NCI-H1092 treated with DMSO at 0.1 percent for 48 hours (cell line): Measurements from ENCODE around the gene OR2Y1.
A peak's percentile ranks its signal among the peaks of the same experiment; 100 is the strongest.
"Not testable (repeated sequence)": the region's sequence is repeated elsewhere in the genome, so short reads cannot be mapped to it uniquely, and the experiment has no call there.

ENCODE experiments used
- DNase-seq: peaks from one replicate; lab custom pipeline; 2025; lab: John Stamatoyannopoulos, UW

Gene OR2Y1, protein sequence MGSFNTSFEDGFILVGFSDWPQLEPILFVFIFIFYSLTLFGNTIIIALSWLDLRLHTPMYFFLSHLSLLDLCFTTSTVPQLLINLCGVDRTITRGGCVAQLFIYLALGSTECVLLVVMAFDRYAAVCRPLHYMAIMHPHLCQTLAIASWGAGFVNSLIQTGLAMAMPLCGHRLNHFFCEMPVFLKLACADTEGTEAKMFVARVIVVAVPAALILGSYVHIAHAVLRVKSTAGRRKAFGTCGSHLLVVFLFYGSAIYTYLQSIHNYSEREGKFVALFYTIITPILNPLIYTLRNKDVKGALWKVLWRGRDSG

DNA sequence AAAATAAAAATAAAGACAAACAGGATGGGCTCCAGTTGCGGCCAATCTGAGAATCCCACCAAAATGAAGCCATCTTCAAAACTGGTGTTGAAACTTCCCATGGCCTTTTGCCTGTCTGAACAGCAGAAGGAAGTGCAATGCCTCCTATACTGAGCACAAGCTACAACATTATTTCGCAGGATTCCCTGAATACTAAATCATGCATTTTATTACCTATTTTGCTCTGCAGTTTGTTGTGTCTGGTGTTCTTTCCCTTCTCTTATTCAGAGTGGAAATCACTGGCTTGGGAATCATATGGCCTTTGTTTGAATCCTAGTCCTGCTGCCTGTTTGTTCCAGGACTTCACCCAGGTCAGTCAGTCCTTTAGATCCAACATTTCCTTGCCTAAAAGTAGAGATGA, at the start of gene OR2Y1:
TSS of gene OR2Y1 (minus strand) at position 101 of the 400 bp plus-strand sequence. CDS start at position 101, 0 bp downstream.
- no peak for DNase-seq

DNA sequence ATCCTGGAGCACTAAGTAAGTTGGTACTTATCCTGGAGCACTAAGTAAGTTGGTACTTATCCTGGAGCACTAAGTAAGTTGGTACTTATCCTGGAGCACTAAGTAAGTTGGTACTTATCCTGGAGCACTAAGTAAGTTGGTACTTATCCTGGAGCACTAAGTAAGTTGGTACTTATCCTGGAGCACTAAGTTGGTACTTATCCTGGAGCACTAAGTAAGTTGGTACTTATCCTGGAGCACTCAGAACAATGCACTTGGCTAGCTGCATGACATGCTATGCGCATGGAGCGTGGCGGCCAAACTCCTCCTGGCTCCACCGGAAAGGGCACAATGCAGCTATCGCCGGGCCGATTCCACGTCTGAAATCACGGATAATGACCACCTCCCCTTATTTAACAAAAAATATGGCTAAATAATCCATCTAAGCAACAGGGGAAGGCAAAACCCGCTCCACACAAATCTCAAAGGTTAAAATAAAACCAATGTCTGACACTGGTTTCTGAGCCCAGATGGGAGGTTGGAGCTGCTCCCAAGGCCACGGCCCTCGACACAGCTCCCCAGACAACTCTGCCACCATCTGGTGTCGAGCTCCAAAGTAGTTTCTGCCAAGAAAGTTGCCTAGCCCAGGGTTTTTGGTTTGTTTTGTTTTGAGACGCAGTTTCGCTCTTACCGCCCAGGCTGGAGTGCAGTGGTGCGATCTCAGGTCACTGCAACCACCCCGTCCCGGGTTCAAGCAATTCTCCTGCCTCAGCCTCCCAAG, 49.0 kb upstream of the OR2Y1 start:
- DNase-seq, result not testable (repeated sequence)

DNA sequence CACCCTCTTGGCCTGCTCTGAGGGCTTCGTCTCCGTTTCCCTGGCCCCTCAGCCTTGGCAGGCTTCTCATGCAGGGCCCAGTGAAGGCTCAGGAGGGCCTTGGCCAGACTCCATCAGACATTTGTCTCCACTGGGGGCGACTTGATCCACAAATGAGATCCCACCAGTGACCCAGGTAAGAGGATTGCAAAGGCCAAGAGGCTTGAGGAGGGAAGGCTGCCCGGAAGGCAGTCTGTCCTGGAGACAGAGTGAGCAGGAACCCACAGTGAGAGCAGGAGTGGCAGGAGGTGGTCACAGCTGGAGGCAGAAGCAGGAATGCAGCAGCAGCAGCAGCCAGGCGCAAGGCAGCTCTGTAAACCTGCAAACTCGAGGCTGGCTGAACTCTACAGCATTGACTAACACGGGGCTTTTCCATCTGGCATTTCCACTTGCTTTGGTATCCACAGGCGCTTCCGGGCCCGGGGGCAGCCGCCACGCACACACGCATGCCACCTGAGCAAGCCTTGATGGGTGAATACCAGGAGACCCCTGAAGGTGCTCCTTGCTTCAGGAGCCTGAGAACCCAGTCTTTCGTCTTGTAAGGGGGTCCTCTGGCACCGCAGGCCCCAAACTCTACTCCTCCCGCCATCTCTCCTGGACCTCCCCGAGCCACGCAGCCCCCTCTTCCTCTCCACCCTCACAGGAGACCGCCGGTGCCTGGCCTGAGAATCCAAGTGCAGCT, 48.0 kb upstream of the OR2Y1 start:
- no peak for DNase-seq

DNA sequence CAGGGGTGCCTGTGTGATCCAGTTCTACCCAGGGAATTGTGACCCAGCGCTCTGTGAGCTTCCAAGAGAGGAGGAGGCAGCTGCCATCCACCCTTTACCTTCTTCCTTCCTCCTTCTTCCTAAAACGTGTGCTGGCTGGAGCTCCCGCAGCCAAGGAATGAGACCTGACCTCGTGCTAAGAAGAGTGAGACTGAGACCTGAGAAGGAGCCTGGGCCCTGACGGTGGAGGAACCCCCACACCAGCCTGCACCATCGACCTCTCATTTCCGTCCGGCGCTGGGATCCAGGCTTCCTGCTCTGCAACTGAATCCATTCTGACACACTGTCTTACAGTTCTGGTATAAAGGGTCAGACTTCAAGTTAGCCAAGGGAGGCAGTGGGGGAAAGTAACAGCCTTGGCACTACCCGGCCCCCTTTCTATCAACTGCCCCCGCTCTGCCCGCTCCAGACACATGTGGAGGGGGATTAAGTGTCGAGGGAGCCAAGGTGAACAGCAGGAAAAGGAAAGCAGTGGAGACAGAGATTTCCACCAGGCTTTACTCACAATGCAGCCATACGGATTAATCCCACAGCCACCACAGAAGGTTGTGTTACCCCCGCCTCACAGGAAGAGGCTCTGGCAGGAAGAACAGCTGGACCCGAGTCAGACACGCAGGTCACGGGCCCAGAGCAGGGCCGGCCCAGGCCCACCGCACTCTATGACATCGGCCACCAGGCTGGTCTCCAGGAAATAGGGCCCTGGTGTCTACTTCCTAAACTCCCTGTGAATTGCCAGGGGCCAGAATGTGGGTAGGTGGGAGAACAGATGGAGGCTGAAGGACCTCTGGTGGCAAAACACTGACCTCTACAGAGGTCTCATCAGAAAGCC, 46.9 kb upstream of the OR2Y1 start:
- no peak for DNase-seq

DNA sequence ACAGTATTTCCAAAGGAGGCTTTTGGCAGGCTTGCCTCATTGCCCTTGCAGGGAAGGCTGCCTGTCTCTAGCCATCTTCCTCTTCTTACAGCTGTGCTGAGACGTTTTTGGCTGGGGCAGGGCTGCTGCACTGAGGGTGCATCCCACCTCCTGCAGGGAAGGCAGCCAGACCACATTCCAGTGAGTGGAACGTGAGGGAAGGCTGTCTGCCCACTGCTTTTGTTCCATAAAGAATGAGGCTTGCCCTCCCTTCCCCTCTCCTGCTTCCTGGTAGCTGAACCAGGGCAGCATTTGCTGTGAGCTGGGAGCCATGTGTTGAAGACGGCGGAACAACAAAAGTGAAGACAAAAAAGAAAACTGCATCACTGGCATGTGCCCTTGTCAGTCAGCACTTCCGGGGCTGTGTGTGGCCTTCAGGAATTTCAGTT, 46.0 kb upstream of the OR2Y1 start:
- DNase-seq, result no peak

DNA sequence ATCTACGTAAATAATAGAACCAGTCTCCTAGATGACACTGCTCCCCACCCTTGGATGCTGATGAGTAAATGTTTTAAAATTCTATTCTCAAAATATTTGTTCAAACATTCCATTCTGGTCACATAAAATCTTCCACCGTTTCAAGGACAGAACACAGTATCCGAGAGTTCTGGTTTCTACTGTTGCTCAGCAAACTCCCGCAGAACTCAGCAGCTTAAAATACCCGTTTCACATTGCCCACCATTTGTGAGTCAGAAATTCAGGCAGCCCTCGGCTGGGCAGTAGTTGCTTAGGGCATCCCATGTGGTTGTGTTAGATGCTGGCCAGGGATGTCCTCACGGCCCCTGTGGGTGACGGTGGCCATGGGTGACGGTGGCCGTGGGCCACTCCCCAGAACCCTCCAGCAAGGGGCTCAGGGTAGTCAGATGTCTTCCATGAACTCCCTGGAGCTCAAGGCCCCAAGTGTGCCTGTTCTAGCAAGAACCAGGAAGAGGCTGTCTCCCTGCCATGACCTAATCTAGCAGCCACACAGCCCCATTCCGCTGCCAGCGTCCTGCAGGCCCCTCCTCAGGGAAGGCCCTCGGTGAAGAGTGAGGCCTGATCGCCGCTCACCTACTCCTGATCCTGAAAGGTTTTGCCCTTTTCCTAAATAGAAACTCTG, 45.4 kb upstream of the OR2Y1 start:
- DNase-seq, result no peak

DNA sequence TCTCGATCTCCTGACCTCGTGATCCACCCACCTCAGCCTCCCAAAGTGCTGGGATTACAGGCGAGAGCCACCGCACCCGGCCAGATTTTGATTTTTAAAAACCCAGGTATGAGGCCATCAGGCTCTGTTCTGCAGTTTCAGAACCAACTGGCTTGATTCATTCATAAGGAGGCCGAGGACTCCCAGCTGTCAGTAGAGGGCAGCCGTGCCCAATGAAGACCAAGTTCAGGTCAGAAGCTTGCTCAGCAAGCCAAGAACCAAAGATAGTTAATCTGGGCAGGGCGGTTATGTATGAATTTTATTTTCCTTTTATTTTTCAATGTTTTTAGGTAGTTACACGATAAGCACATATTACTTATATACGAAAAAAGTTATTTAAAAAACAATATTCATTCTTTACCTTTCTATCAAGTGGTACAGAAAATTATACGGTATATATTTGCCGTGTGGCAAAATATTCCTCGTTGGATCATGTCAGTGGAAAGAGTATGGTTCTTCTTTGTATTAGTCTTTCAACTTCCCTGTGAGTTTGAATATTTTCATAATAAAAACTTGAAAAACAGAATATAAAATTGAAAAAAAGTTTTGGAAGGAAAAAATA, 44.7 kb upstream of the OR2Y1 start:
- peak; percentile 47 for DNase-seq

DNA sequence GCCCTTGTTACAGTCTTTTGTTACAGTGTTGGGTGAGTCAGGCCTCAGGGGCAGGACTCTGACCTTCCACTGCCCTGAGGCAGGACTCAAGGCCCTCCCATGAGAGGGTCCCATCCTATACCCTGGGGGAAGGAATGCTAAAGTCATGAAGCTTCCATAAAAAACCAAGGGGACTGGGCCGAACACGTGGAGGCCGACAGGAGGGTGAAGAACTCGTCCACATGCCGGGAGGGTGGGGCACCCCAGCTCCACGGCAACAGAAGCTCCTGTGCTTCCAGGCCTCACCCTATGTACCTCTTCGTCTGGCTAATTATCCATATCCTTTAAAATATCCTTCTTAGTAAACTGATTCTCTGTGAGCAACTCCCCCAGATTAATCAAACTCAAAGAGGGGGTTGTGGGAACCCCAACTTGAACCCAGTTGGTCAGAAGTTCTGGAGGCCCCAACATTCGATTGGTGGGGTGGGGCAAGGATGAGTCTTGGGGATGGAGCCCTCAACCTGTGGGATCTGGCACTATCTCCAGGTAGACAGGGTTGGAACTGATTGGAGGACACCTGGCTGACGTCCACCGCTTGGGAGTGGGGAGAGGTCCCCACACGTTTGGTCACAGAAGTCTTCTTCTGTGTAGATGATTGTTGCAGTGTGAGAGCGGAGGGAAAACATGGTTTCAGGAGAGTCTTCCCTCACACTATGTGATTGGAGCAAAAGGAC, 43.6 kb upstream of the OR2Y1 start:
- DNase-seq, result no peak

DNA sequence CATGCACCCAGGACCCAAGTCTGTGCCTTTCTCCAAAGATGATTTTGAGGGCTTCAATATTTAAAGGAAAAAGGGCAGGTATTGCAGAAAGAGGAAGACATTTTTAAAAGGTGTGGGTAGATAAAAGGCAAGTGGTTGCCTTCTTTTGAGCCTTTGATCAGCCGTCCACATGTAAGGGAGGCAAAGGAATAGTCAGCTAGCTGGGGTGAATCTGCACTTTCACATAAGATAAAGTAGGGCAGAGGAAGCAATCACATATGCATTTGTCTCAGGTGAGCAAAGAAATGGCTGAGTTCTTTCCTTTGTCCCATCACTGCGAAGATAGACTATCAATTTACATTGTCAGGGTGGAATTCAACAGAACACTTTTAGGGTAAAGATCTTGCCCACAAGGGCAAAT, 42.9 kb upstream of the OR2Y1 start:
- DNase-seq, result no peak

DNA sequence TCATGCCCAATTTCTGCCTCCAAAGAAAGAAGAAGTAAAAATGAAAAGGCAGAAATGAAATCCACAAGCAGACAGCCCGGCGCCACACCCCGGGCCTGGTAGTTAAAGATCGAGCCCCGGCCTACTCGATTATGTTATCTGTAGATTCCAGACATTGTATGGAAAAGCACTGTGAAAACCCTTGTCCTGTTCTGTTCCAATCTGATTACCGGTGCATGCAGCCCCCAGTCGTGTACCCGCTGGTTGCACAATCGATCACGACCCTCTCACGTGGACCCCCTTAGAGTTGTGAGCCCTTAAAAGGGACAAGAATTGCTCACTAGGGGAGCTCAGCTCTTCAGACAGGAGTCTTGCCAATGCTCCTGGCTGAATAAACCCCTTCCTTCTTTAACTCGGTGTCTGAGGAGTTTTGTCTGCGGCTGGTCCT, 42.1 kb upstream of the OR2Y1 start:
- not testable (repeated sequence) for DNase-seq

DNA sequence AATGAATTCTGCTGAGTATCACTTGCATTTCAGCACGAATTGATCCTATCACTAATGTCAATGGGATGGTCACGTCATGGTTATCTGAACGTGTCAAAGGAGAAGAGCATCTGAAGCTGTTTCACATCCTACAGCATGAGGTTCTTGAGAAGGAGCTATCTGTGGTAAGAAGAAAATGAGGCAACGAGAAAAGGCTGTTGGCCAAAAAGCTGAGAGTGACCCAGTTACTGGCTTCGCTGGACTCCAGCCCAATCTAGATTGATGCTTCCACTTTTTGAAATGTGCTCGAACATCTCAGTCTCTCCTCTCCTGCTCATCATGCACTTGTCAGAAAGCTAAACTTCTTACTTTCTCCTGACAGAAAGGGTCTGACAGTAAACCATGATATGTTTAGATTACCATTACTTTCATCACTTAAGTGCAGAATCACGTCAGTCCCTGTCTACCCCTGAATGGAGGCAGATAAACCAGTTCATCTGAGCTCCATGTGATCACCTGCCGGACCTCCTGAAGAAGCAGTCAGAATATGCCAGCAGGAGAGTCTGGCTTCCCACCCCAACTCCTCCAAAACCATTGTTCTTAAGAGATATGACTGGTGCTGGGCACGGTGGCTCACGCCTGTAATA, 40.2 kb upstream of the OR2Y1 start:
- no peak for DNase-seq

DNA sequence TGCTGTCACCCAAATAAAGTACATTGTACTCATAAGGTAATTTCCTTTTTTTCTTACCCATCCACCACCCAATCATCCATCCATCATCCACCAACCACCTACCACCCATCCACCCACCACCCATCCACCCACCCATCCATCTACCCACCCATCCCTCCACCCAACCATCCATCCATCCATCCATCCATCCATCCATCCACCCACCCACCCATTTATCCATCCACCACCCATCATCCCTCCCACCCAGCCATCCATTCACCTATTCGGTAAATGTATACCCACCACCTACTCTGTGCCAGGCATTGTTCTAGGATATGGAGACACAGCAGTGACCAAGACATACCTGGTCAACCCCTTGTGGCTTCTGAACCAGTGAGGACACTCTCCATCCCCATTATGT, 37.6 kb upstream of the OR2Y1 start:
- DNase-seq, result no peak

DNA sequence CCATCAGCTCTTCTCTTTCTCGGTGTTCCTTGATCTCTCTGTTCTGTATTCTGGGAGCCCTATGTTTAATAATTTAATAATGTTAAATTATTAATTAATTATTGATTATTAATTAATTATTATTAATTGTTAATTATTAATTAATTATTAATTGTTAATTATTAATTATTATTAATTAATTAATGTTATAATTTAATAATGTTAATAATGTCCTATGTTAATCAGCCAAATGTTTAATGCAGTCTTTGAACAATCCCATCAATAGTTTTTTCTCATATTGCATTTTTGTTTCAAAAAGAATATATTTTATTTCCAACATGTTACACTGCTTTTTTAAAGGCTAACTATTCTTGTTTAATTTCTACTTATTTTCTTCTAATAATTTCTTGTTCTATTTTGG, 36.5 kb upstream of the OR2Y1 start:
- DNase-seq, result no peak

DNA sequence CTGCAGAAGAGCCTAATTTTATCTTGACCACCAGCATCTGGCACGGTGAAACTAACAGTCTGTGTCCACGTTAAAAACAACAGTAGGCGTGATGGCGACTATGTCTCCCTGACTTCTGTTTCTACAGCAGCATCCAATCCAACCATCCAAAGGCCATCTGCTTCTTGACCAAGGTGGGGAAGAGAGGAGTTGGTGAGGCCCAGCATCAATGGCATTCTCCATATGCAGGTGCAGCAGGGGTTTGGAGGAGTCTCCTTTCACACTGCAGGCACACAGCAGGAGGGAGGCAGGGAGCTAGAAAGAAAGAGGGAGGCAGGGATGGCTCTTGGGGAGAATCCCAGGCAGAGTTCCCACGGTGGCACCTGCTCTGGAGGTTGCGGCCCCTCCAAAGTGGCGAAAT, 35.8 kb upstream of the OR2Y1 start:
- no peak for DNase-seq

DNA sequence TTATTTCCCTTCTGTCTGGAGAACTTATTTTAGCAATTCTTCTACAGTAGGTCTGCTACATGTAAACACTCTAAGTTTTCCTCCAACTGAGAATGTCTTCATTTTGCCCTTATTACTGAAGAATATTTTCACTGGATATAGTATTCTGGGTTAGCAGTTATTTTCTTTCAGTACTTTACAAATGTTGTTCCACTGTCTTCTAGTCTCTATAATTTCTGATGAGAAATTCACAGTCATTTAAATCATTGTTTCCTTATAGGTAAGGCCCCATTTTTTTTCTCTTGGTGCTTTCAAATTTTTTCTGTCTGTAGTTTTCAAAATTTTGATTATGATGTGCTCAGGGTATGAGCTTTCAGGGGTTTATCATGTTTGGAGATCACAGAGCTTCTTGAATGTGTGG, 32.0 kb upstream of the OR2Y1 start:
- DNase-seq, result no peak

DNA sequence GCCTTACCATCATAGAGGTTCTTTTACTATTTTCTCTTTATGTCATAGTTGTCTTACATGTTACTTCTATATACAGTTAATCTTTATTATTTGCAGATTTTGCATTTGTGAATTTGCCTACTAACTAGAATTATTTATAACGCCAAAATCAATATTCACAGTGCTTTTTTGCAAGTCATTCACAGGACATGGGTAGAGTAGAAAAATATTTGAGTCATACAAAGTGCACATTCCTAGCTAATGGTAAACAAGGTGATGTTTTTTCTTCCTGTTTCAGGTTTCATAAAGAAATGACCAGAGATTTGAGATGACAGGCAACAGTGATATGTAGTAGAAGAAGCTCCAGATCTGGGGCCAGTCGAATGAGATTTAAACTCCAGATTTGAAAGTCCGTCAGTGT, 30.0 kb upstream of the OR2Y1 start:
- DNase-seq, result no peak

DNA sequence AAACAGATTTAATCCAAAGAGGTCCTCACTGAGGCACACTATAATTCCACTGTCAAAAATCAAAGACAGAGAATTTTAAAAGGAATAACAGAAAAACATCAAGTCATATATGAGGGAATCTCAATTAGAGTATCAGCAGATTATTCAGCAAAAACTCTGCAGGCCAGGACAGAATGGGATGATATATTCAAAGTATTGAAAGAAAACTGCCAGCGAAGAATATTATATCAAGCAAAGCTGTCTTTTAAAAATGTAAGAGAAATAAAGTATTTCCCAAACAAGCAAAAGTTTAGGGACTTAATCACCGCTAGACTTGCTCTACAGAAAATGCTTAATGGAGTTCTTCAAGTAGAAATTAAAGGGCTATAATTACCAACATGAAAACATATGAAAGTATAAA, 15.7 kb upstream of the OR2Y1 start:
- DNase-seq, result no peak

DNA sequence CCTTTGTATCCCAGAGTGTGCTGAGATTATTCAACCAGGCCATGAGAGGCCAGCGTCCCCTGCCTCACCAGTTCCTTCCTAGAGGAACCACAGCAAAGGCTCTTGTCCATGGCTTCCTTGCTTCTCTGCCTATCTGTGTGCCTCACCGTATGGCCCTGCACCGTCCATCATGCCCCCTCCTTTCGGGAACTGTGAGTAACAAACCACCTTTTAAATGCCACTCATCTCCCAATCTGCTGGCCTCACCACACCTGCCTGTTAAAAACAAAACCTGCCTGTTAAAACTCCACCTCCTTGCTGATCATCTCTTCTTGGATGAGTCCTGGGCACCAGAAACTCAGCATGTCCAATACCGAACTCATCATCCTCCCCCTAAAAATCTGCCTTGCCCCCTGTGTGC, 4.4 kb upstream of the OR2Y1 start:
- DNase-seq, result no peak

DNA sequence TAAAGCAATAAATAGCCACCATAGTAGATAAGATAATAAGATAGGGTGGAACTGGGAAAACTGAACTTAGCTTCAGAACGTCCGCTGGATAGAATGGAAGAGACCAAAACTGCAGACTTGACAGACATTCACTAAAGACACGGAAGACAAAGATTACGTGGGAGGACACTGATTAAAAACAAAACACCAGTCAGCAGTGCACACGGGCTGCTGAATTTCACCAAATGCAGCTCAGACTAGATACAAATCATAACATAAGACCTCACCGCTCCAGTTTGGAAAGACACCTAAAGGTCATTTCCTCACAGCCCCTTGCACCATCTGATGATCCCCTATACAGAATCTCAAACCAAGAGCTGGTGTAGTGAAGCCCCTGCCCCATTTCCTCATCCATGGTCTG, 2.9 kb upstream of the OR2Y1 start:
- DNase-seq, result no peak

DNA sequence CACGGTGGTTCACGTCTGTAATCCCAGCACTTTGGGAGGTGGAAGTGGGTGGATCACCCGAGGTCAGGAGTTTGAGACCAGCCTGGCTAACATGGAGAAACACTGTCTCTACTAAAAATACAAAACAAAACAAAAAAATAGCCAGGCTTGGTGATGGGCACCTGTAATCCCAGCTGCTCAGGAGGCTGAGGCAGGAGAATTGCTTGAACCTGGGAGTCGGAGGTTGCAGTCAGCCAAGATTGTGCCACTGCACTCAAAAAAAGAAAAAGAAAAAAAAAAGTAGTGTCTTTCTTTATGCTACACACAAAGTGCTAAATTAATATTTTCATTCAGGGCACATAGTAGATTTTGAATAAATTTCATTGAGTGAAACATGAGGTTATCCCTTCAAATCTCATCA, 1.1 kb upstream of the OR2Y1 start:
- not testable (repeated sequence) for DNase-seq
